ENCODE measurements around the gene SLIT3.

SLIT3 gene

DNA sequence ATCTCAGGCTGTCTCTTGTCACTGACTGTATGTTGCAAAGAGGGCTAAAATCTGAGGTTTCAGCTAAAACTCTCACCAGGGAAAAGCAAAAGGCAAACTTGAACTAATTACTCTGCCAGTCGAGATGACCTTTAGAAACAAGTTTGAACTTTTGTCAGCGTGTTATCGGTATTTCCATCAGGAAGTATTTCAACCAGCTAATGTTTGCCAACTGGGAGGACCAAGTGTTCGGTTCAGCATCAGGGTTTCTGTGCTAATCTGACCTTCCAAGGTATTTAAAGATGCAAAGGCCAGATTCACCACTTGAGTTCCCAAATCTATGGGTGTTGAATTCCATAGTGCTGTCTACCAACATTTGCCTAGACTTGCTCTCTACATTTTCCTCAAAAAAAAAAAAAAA lies 230.5 kb downstream of the SLIT3 start:
- Histone ChIP-seq H3K9ac (ENCODE audit: low read depth, low read length, poor library complexity, severe bottlenecking) (no peak overlapping the region), H3K9me2 (replicated peaks; ENCODE audit: low read depth, low read length) (no peaks in the 10 kb centered on the region), H3K27me3 (ENCODE audit: insufficient read depth, low read length, poor library complexity, severe bottlenecking) (no peaks in the 10 kb centered on the region), H4K20me1 (ENCODE audit: insufficient read depth, low read length, poor library complexity, severe bottlenecking) (no peaks in the 10 kb centered on the region), H2AFZ (ENCODE audit: low read length) (no peak overlapping the region), H3K9me3 (ENCODE audit: insufficient read depth, low read depth, low read length) (no peaks in the 10 kb centered on the region), H3K4me2 (ENCODE audit: low read depth, low read length, poor library complexity, severe bottlenecking) (no peak overlapping the region), H3F3A (ENCODE audit: low read depth) (no peaks in the 10 kb centered on the region), H3K4me3 (ENCODE audit: low read length, poor library complexity, severe bottlenecking) (no peak overlapping the region), H3K79me2 (ENCODE audit: insufficient read depth, low read length) (no peaks in the 10 kb centered on the region), H3K4me1 (ENCODE audit: insufficient read depth, low read length, poor library complexity, severe bottlenecking) (no peaks in the 10 kb centered on the region), H3K36me3 (ENCODE audit: insufficient read depth, low read length) (no peaks in the 10 kb centered on the region)
- TF ChIP-seq, protein P1, sequence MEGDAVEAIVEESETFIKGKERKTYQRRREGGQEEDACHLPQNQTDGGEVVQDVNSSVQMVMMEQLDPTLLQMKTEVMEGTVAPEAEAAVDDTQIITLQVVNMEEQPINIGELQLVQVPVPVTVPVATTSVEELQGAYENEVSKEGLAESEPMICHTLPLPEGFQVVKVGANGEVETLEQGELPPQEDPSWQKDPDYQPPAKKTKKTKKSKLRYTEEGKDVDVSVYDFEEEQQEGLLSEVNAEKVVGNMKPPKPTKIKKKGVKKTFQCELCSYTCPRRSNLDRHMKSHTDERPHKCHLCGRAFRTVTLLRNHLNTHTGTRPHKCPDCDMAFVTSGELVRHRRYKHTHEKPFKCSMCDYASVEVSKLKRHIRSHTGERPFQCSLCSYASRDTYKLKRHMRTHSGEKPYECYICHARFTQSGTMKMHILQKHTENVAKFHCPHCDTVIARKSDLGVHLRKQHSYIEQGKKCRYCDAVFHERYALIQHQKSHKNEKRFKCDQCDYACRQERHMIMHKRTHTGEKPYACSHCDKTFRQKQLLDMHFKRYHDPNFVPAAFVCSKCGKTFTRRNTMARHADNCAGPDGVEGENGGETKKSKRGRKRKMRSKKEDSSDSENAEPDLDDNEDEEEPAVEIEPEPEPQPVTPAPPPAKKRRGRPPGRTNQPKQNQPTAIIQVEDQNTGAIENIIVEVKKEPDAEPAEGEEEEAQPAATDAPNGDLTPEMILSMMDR (conservative IDR thresholded peaks at IDR 0.05; ENCODE audit: low read length): no peak
- no peak for TF ChIP-seq EZH2phosphoT487 (IDR thresholded peaks at IDR 0.05; ENCODE audit: borderline replicate concordance)

DNA sequence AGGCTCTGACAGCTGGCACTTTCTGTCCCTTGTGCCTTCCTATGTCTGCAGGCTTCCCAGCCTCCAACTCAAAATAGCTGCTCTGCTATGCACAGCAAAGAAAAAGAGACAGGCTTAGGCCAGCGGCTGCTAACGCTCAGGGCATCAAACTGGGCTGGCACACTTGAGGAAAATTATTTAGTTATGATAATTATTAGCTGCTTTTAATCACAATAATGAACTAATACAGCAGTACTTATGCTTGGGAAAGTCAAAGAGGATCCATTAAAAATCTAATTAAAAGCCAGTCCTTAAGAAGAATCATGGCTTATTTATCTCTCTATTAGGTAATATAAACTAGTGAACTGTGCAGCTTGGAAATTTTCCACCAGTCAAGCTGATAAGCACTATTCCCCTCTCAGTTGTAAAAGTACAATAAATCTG lies 233.2 kb downstream of the SLIT3 start:
- Histone ChIP-seq H2AFZ (ENCODE audit: low read length) (no peak overlapping the region), H3K9ac (ENCODE audit: low read depth, low read length, poor library complexity, severe bottlenecking) (no peak overlapping the region), H4K20me1 (ENCODE audit: insufficient read depth, low read length, poor library complexity, severe bottlenecking) (no peaks in the 10 kb centered on the region), H3K4me3 (ENCODE audit: low read length, poor library complexity, severe bottlenecking) (no peak overlapping the region), H3K27me3 (ENCODE audit: insufficient read depth, low read length, poor library complexity, severe bottlenecking) (no peaks in the 10 kb centered on the region), H3F3A (ENCODE audit: low read depth) (no peaks in the 10 kb centered on the region), H3K4me1 (ENCODE audit: insufficient read depth, low read length, poor library complexity, severe bottlenecking) (no peaks in the 10 kb centered on the region), H3K36me3 (ENCODE audit: insufficient read depth, low read length) (no peaks in the 10 kb centered on the region), H3K4me2 (ENCODE audit: low read depth, low read length, poor library complexity, severe bottlenecking) (no peak overlapping the region), H3K9me3 (ENCODE audit: insufficient read depth, low read depth, low read length) (no peaks in the 10 kb centered on the region), H3K79me2 (ENCODE audit: insufficient read depth, low read length) (no peaks in the 10 kb centered on the region), H3K9me2 (replicated peaks; ENCODE audit: low read depth, low read length) (no peaks in the 10 kb centered on the region)
- TF ChIP-seq, protein P1 (conservative IDR thresholded peaks at IDR 0.05; ENCODE audit: low read length): no peak
- no peak for TF ChIP-seq EZH2phosphoT487 (IDR thresholded peaks at IDR 0.05; ENCODE audit: borderline replicate concordance)

DNA sequence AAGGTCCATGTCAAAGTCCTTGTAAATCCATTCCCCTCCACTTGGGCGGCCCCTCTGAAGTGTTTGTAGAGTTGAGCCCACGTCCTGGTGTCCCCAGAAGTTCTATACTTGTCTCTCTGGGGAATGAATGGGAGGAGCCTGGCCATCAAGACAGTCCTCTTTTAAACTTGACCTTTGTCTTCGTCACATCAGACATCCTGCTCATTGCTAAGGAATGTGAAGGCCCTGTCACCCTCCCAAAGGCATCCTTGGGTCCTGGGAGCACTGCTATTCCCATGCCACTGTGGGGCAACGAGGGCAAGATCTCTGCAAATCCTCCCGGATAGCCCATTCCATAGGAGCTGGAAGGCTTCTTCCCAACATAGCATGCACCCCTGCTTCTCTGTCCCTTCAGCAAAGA lies 235.5 kb downstream of the SLIT3 start:
- H3K9me3 ChIP-seq (ENCODE audit: insufficient read depth, low read depth, low read length): no peaks in the 10 kb centered on the region
- no peak overlapping the region for H2AFZ ChIP-seq (ENCODE audit: low read length)
- no peak overlapping the region for H3K4me2 ChIP-seq (ENCODE audit: low read depth, low read length, poor library complexity, severe bottlenecking)
- no peak overlapping the region for H3K4me3 ChIP-seq (ENCODE audit: low read length, poor library complexity, severe bottlenecking)
- no peaks in the 10 kb centered on the region for H3K79me2 ChIP-seq (ENCODE audit: insufficient read depth, low read length)
- no peak overlapping the region for H3K9ac ChIP-seq (ENCODE audit: low read depth, low read length, poor library complexity, severe bottlenecking)
- no peaks in the 10 kb centered on the region for H3F3A ChIP-seq (ENCODE audit: low read depth)
- no peaks in the 10 kb centered on the region for H3K27me3 ChIP-seq (ENCODE audit: insufficient read depth, low read length, poor library complexity, severe bottlenecking)
- no peaks in the 10 kb centered on the region for H3K4me1 ChIP-seq (ENCODE audit: insufficient read depth, low read length, poor library complexity, severe bottlenecking)
- no peaks in the 10 kb centered on the region for H3K9me2 ChIP-seq (replicated peaks; ENCODE audit: low read depth, low read length)
- H4K20me1 ChIP-seq (ENCODE audit: insufficient read depth, low read length, poor library complexity, severe bottlenecking): no peaks in the 10 kb centered on the region
- H3K36me3 ChIP-seq (ENCODE audit: insufficient read depth, low read length): no peaks in the 10 kb centered on the region
- TF ChIP-seq EZH2phosphoT487 (IDR thresholded peaks at IDR 0.05; ENCODE audit: borderline replicate concordance): no peak
- TF ChIP-seq, protein P1 (conservative IDR thresholded peaks at IDR 0.05; ENCODE audit: low read length): no peak

All from Loucy (cell line).